K562 (cell line): ENCODE measurements around the gene SHROOM3. TPM values are rescaled to one million over a fixed set of nuclear protein-coding genes. Genes with fewer than 3 reads are reported as not detected.

ENCODE experiments used
- ATAC-seq: fragments of 200-7000 bp; cut with Tn5 transposase; 3 replicates; pipeline ENCODE4 v1.9.1; 2020; ENCODE audit warnings: moderate library complexity
- BruUV-seq: library from RNA; stranded (reverse); fragments of 400-500 nt; replicated peaks from 2 replicates; lab custom pipeline; 2021; lab: Mats Ljungman, UMichigan
- CTCF ChIA-PET: fragments of 300-600 bp; formaldehyde crosslinking; extraction: SDS; loops from one replicate; lab custom pipeline; 2021; ENCODE audit warnings: low intra/inter-chr PET ratio; lab: Yijun Ruan, JAX
- POLR2A ChIA-PET: fragments of 300-600, 350-650 bp; sonication (Branson Sonifier 250); formaldehyde crosslinking; extraction: SDS; loops from one replicate; lab custom pipeline; 2021; ENCODE audit warnings: antibody characterized with exemption, inconsistent platforms; lab: Yijun Ruan, JAX
- DNase-seq, 4 experiments: peaks; one replicate each; pipeline versions ENCODE4 v3.0.0 to v3.0.0-alpha.2; 2011 to 2018; ENCODE audit warnings: low spot score in 3 of 4, mixed read lengths in 3 of 4; ENCODE audit errors: extremely low read depth in 1 of 4
- FAIRE-seq: peaks from 2 replicates; lab custom pipeline; 2011; peaks lifted over from hg19 to GRCh38; lab: Jason Lieb, UNC
- H2AFZ ChIP-seq: 2 replicates; pipeline ENCODE4 v1.6.0; 2011; ENCODE audit warnings: low read depth, low read length, control low read depth, inconsistent platforms
- H3K27ac ChIP-seq: fragments of 200-600 bp; 3 replicates; pipeline ENCODE4 v1.8.0; 2011; ENCODE audit warnings: low read depth, mild to moderate bottlenecking, control low read depth, inconsistent platforms, low read length, moderate library complexity, mixed read lengths; ENCODE audit errors: extremely low read depth
- H3K27me3 ChIP-seq, 2 experiments: fragments of 300-600 bp in 1 of 2; 2 replicates in 1 of 2; 3 replicates in 1 of 2; pipeline versions ENCODE4 v1.6.0 to v1.8.0; 2011; ENCODE audit warnings: inconsistent platforms in 2 of 2, low read length in 2 of 2, mild to moderate bottlenecking in 1 of 2, mixed read lengths in 1 of 2, moderate library complexity in 1 of 2; ENCODE audit not compliant: control insufficient read depth in 2 of 2, insufficient read depth in 2 of 2
- H3K36me3 ChIP-seq: fragments of 300-600 bp; 3 replicates; pipeline ENCODE4 v1.8.0; 2011; ENCODE audit warnings: mild to moderate bottlenecking, low read length, inconsistent platforms; ENCODE audit not compliant: control insufficient read depth, insufficient read depth
- H3K4me1 ChIP-seq, 2 experiments: fragments of 200-600 bp in 1 of 2; replicated peaks in 1 of 2; 2 replicates in 1 of 2; 3 replicates in 1 of 2; pipeline versions ENCODE4 v1.5.1 to v1.8.0; 2011; ENCODE audit warnings: inconsistent platforms in 2 of 2, low read length in 2 of 2, mild to moderate bottlenecking in 1 of 2, mixed read lengths in 1 of 2, moderate library complexity in 1 of 2; ENCODE audit not compliant: control insufficient read depth in 2 of 2, insufficient read depth in 2 of 2
- H3K4me2 ChIP-seq: 2 replicates; pipeline ENCODE4 v1.6.1; 2011; ENCODE audit warnings: low read length, control low read depth, inconsistent platforms, mixed read lengths; ENCODE audit not compliant: insufficient read depth
- H3K4me3 ChIP-seq: fragments of 200-600 bp; sonication (generic), shearing (Covaris generic); 2 replicates; pipeline ENCODE4 v1.5.1; 2016; ENCODE audit warnings: control low read depth, inconsistent platforms
- H3K79me2 ChIP-seq: fragments of 200-600 bp; 3 replicates; pipeline ENCODE4 v1.8.0; 2011; ENCODE audit warnings: low read length, inconsistent platforms; ENCODE audit not compliant: control insufficient read depth, insufficient read depth
- H3K9ac ChIP-seq, 2 experiments: 2 replicates each; pipeline versions ENCODE4 v1.6.0 to v1.6.1; 2011; ENCODE audit warnings: low read depth in 2 of 2, low read length in 2 of 2, control low read depth in 1 of 2, inconsistent platforms in 1 of 2, mild to moderate bottlenecking in 1 of 2, mixed read lengths in 1 of 2; ENCODE audit not compliant: insufficient read depth in 1 of 2
- H3K9me1 ChIP-seq: one replicate; pipeline ENCODE4 v1.6.0; 2011; ENCODE audit warnings: inconsistent platforms, mild to moderate bottlenecking, low read length, moderate library complexity; ENCODE audit not compliant: control insufficient read depth, insufficient read depth
- H3K9me3 ChIP-seq: replicated peaks from 2 replicates; pipeline ENCODE4 v1.5.1; 2011; ENCODE audit warnings: low read depth, low read length, inconsistent platforms; ENCODE audit not compliant: control insufficient read depth, insufficient read depth
- H4K20me1 ChIP-seq: replicated peaks from 2 replicates; pipeline ENCODE4 v1.6.1; 2011; ENCODE audit warnings: low read length, inconsistent platforms, mixed read lengths; ENCODE audit not compliant: control insufficient read depth, insufficient read depth
- AFF1 ChIP-seq, 2 experiments: fragments of 450-650 bp; IDR thresholded peaks; 2 replicates each; pipeline ENCODE4 v1.6.1; 2018; ENCODE audit warnings: mild to moderate bottlenecking in 2 of 2, low read depth in 1 of 2; ENCODE audit not compliant: partially characterized antibody in 2 of 2
- CTCFL ChIP-seq: IDR thresholded peaks from 2 replicates; pipeline ENCODE4 v1.6.1; 2011; ENCODE audit warnings: borderline replicate concordance, low read depth, mild to moderate bottlenecking, moderate library complexity, low read length; ENCODE audit not compliant: insufficient read depth, poor library complexity, severe bottlenecking
- GABPA ChIP-seq: fragments of 200-800 bp; sonication (Bioruptor generic); conservative IDR thresholded peaks from 2 replicates; pipeline ENCODE4 v1.6.1; 2016; ENCODE audit warnings: low read depth, missing genetic modification characterization, missing compliant biosample characterization
- RERE ChIP-seq: sonication (generic); formaldehyde crosslinking; IDR thresholded peaks from 2 replicates; pipeline ENCODE4 v1.8.0; 2023; ENCODE audit warnings: missing genetic modification reagents, mild to moderate bottlenecking, borderline replicate concordance
- SNRNP70 ChIP-seq: fragments of 200-400 bp; formaldehyde crosslinking; optimal IDR thresholded peaks from 2 replicates; pipeline ENCODE3; 2017; ENCODE audit warnings: low read depth, low read length
- UBTF ChIP-seq, 2 experiments: IDR thresholded peaks; 2 replicates each; pipeline ENCODE4 v1.6.1; 2012; ENCODE audit warnings: improper control_type of control experiment in 2 of 2, low read depth in 2 of 2, low read length in 2 of 2, borderline replicate concordance in 1 of 2
- WGBS: fragments of 100-300 bp; shearing (Covaris generic); methylation state at CpG from one replicate; pipeline ENCODE4 v1.1.6; 2016; ENCODE audit warnings: low coverage, mixed read lengths; ENCODE audit not compliant: insufficient coverage; ENCODE audit errors: missing lambda C conversion rate; 5-methylcytosine and 5-hydroxymethylcytosine counted together
- in situ Hi-C: fragments of 300-500 bp; cut with MboI; formaldehyde crosslinking; loops from 4 replicates; pipeline ENCODE4 v1.15.0; 2018; ENCODE audit warnings: inconsistent platforms, mixed read lengths
- intact Hi-C: fragments of 100-400 bp; cut with micrococcal nuclease; formaldehyde crosslinking; loops from 2 replicates; pipeline ENCODE4 v1.14.2; 2022
- polyA plus RNA-seq, 8 experiments: library from polyadenylated mRNA; depleted of rRNA in 4 of 8; stranded (reverse) in 5 of 8; unstranded in 3 of 8; fragments of >200 nt; fragmentation: Nextera tagmentation in 2 of 8; fragmentation: Illumina TruSeq in 1 of 8; extraction: Ambion mirVana in 2 of 8; extraction: Trizol in 1 of 8; gene quantifications; 2 replicates each; pipeline versions ENCODE4 v1.2.1 to v1.2.3, GENCODE V29; 2011 to 2014; ENCODE audit warnings: inconsistent platforms in 1 of 8, missing spikeins in 1 of 8
- total RNA-seq, 7 experiments: library from RNA; depleted of rRNA in 6 of 7; stranded (reverse); fragments of >200 nt in 6 of 7; fragmentation: Illumina TruSeq in 2 of 7; extraction: Trizol in 2 of 7; gene quantifications; 2 replicates each; pipeline versions ENCODE4 v1.2.1 to v1.2.3, GENCODE V29; 2011 to 2021; ENCODE audit warnings: low replicate concordance in 1 of 7

SHROOM3 gene
- total and polyA plus RNA-seq, 9 of the 15 experiments (the other 6 are each of a cell fraction or from before 2014, with no cell fraction given) = 0.01 to 0.07 TPM; not detected in 7

- no TSS peak for BruUV-seq
- Histone ChIP-seq H3K9ac (no peak overlapping the region), H3K4me3 (no peak overlapping the region), H4K20me1 (no peaks in the 10 kb centered on the region; the same call in 1 of the 2 replicates), H3K27me3 (peaks cover 3 to 8% of the 10 kb centered on the region in 2 experiments; a peak in 3 of 5 replicates), H3K36me3 (no peaks in the 10 kb centered on the region), H3K4me2 (no peak overlapping the region), H3K4me1 (peaks cover 0 to 5% of the 10 kb centered on the region in 2 experiments; a peak in 2 of 5 replicates), H3K9me3 (no peaks in the 10 kb centered on the region), H3K79me2 (no peaks in the 10 kb centered on the region), H2AFZ (no peak overlapping the region), H3K27ac (no peak overlapping the region), H3K9me1 (no peaks in the 10 kb centered on the region)
- DNase-seq (no peak), ATAC-seq (no peak), FAIRE-seq (no peak)
- WGBS = 0% methylated on average over 3 of the region's 3 CpGs
- in situ Hi-C loops = no loop called here
- CTCF ChIA-PET = no interaction called here
- intact Hi-C loops = no loop called here
- POLR2A ChIA-PET = no interaction called here
- no peak for TF ChIP-seq UBTF (IDR thresholded peaks at IDR 0.05; ENCODE audit: borderline replicate concordance in 1 of 2, low read depth in 2 of 2, low read length in 2 of 2)
- no peak for TF ChIP-seq CTCFL
- TF ChIP-seq AFF1 (IDR thresholded peaks at IDR 0.05; ENCODE audit: low read depth in 1 of 2, partially characterized antibody in 2 of 2) = no peak
- no peak for TF ChIP-seq SNRNP70
- no peak for TF ChIP-seq GABPA
- no peak for TF ChIP-seq RERE
Measured at GRCh38 chr4:76683144-76683543, 248.1 kb downstream of the SHROOM3 start.
